Thoracic aorta (tissue), 2 donors: ENCODE measurements around the gene PRPF38B. TPM values are rescaled to one million over a fixed set of nuclear protein-coding genes. Genes with fewer than 3 reads are reported as not detected.

ENCODE experiments used
- ATAC-seq: fragments of 150-250 bp; one replicate; pipeline ENCODE4 v1.8.0; 2017; ENCODE audit warnings: low read depth; ENCODE audit not compliant: insufficient number of reproducible peaks, low FRiP score
- DNase-seq: peaks from one replicate; pipeline ENCODE4 v3.0.0-alpha.2; 2020; ENCODE audit warnings: low spot score
- H3K27ac ChIP-seq, 2 donors: fragments of 200-600 bp; sonication (generic); 1 replicate in 1 of 2; 2 replicates in 1 of 2; pipeline ENCODE4 v1.5.1; 2016; ENCODE audit warnings: mild to moderate bottlenecking in 2 of 2, moderate library complexity in 2 of 2
- H3K27me3 ChIP-seq: fragments of 200-600 bp; sonication (generic); replicated peaks from 2 replicates; pipeline ENCODE4 v1.6.0; 2016; ENCODE audit warnings: mild to moderate bottlenecking; ENCODE audit not compliant: insufficient read depth
- H3K36me3 ChIP-seq: fragments of 200-600 bp; sonication (generic); one replicate; pipeline ENCODE4 v1.5.1; 2016
- H3K4me1 ChIP-seq, 2 donors: fragments of 200-600 bp; sonication (generic); 1 replicate in 1 of 2; 2 replicates in 1 of 2; pipeline versions ENCODE4 v1.5.1 to v1.6.0; 2016; ENCODE audit warnings: low read depth in 2 of 2, mild to moderate bottlenecking in 1 of 2; ENCODE audit not compliant: control insufficient read depth in 1 of 2
- H3K4me3 ChIP-seq: fragments of 200-600 bp; sonication (generic); 2 replicates; pipeline ENCODE4 v1.5.1; 2016; ENCODE audit warnings: mild to moderate bottlenecking
- H3K9me3 ChIP-seq: fragments of 200-600 bp; sonication (generic); 2 replicates; pipeline ENCODE4 v1.5.1; 2016
- total RNA-seq, 2 donors: library from RNA; depleted of rRNA; stranded (reverse); fragments of >200 nt; gene quantifications; one replicate each; pipeline versions ENCODE4 v1.1.0 to v1.2.3, GENCODE V29; 2016
- TF ChIP-seq, protein P1 (sequence below): fragments of 200-600 bp; sonication (generic); IDR thresholded peaks from one replicate; pipeline ENCODE4 v1.5.1; 2019; ENCODE audit warnings: antibody characterized with exemption

PRPF38B gene
- total RNA-seq, 2 donors from 2014 or later = 21.7 to 57.3 TPM

DNA sequence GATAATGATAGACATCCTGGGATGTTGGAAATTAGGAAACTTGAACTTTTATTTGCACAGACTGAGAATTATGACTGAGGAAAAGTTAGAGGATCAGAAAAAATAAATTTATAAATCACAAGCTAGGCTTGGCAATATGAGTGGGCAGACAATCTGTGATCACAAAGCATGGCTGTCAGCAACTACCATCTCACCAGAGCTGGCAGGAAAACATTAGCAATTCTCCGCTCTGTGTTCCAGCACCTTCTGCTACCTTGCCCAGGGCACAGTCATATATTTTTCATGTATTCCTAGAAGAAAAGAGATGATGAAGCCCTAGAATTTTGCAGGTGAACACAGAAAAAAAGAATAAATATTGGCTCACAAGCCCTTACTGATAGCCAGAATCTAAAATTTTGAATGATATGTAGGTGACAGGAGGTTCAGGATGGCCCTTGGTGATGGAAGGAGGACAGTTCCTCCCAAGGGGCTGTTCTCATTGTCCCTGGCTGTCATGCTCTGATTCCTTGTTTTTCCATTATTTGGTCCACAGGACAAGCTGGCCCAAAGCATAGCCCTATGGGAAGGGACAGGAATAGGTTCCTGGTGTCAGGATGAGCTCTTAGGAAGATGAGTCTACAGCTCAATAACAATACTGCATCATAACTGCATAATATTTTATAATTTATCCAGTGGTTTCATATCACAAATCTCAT is 42.2 kb downstream of the PRPF38B start:
- no peaks in the 10 kb centered on the region for H3K9me3 ChIP-seq

DNA sequence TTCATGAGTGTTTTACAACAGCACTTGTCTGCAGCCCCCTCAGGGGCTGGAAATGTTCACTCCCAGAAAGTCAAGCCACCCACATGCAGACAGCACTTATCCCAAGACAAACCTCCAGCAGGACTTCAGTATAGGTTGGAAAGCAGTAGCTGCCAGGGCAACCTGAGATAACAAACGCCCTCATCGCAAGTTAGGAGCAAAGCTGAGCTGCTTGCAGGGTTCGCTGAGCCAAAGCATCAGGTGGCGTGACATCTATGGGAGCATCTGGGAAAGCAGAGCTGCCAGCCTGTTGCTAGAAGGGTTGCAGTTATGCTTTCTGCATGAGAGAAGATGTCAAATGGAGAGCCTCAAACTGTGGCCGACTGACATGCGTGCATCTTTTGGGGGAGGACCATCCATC is 50.1 kb downstream of the PRPF38B start:
- Histone ChIP-seq H3K27ac (no peak overlapping the region), H3K36me3 (no peaks in the 10 kb centered on the region), H3K4me3 (no peak overlapping the region), H3K27me3 (no peaks in the 10 kb centered on the region), H3K4me1 (no peaks in the 10 kb centered on the region), H3K9me3 (no peaks in the 10 kb centered on the region)
- DNase-seq = no peak
- TF ChIP-seq, protein P1, sequence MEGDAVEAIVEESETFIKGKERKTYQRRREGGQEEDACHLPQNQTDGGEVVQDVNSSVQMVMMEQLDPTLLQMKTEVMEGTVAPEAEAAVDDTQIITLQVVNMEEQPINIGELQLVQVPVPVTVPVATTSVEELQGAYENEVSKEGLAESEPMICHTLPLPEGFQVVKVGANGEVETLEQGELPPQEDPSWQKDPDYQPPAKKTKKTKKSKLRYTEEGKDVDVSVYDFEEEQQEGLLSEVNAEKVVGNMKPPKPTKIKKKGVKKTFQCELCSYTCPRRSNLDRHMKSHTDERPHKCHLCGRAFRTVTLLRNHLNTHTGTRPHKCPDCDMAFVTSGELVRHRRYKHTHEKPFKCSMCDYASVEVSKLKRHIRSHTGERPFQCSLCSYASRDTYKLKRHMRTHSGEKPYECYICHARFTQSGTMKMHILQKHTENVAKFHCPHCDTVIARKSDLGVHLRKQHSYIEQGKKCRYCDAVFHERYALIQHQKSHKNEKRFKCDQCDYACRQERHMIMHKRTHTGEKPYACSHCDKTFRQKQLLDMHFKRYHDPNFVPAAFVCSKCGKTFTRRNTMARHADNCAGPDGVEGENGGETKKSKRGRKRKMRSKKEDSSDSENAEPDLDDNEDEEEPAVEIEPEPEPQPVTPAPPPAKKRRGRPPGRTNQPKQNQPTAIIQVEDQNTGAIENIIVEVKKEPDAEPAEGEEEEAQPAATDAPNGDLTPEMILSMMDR = no peak
- no peak for ATAC-seq

More for the DNA sequence above, 42.2 kb downstream of the PRPF38B start:
- no peak for ATAC-seq
- Histone ChIP-seq H3K27ac (no peak overlapping the region), H3K27me3 (no peaks in the 10 kb centered on the region), H3K4me3 (no peak overlapping the region), H3K4me1 (no peaks in the 10 kb centered on the region), H3K36me3 (no peaks in the 10 kb centered on the region)
- TF ChIP-seq, protein P1 = no peak
- DNase-seq = no peak

DNA sequence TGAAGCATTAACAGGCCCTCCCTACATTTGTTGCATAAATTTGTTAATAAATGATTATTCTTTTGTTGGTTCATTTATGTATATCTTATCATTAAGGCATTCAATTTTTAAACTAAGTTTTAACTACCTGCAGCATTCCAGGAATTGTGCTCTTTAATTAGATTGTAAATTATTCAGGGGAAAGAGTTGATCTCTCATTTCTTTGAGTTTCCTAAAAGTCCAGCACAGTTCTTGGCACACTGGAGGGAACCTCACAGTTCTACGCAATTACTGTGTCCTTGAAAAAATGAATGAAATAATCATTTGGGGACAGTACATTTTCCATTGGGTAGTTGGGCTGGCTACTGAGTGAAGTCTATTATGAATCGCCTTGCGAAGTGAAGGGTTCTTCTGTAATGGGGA is 53.9 kb downstream of the PRPF38B start:
- peaks cover 10 to 16% of the 10 kb centered on the region in 2 donors for H3K4me1 ChIP-seq
- no peak for DNase-seq
- H3K36me3 ChIP-seq = no peaks in the 10 kb centered on the region
- H3K27ac ChIP-seq = peak overlapping the region in 1 of 2 donors; percentile 97
- H3K4me3 ChIP-seq = peak overlapping the region; percentile 85
- no peaks in the 10 kb centered on the region for H3K9me3 ChIP-seq
- no peak for ATAC-seq
- H3K27me3 ChIP-seq = no peaks in the 10 kb centered on the region
- TF ChIP-seq, protein P1 = no peak

DNA sequence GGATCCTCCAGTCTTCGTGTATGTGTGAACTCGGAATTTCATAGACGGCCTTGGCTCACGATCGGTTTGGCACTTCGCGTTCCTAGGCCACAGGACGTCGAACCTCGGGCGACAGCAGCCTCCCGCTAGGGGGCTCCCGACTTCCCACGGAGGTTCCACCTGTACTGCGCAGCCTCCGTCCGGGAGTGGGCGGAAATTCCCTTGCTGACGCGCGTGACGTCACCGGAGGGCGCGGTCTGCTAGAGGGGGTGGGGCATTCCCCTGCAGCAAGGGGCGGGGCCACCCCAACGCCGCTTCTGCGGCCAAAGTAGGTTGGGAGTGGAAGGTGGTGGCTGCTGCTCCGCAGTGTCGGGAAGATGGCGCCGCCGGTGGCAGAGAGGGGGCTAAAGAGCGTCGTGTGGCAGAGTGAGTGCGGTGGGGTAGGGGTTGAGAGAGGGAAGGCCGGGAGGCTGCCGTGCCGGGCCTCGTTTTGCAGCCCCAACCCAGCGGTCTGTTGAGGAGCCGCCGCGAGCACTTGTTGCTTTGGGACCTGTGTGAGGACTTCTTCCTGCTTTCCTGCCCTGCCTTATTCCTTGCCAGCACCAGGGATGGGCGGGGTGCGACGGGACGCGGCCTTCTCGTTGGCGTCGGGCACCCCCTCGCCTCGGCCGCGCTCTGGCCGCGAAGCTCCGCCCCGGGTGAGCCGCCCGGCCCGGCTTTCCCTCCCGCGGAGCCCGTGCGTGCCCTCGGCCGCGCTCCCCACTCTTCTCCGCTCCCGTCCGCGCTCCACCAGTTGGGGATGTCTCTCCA is 54.5 kb downstream of the PRPF38B start, which contains the start of gene STXBP3:
Gene STXBP3 (plus strand): TSS at position 293 of the 789 bp plus-strand sequence. CDS start 64 bp downstream, at position 357.
- DNase-seq (peak; percentile 89), ATAC-seq (peak; percentile 98)
- Histone ChIP-seq H3K9me3 (no peaks in the 10 kb centered on the region), H3K27me3 (no peaks in the 10 kb centered on the region), H3K4me1 (peaks cover 10 to 18% of the 10 kb centered on the region in 2 donors), H3K36me3 (no peaks in the 10 kb centered on the region), H3K27ac (peak within 1 kb of the TSS; percentile 97 to 98), H3K4me3 (peak within 1 kb of the TSS; percentile 85)
- TF ChIP-seq, protein P1 = peak; percentile 86

DNA sequence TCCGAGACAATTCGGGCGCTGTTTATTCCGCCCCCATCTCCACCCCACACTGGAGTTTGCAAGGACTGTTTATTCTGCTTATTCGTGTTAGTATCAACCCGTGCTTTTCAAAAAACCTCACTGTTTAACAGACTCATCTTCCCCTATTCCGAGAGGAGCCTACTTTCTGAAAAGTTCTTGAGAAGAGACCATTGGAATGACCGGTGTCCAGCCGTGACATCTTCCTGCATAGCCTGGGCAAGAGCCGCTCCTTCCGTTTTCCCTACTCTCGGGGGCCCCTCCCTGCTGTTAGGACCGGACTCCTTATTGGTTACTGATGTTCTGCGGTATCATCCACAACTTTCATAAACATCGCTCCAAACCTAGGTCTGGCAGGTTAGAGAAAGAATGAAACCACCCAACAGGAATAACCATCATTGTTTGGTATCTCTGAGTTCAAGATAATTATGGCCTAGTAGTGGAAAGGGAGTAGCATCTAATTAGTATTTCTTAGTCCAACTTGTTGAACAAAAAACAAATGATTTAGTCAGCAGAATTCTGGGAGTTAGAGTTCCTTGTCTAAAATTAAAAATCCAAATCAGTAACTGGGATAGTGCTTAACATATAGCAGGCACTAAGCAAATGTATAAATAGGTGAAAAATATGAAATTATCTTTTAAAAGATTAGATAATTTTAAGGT is 55.2 kb downstream of the PRPF38B start:
- peak; percentile 59 for DNase-seq
- TF ChIP-seq, protein P1 = no peak
- Histone ChIP-seq H3K27me3 (no peaks in the 10 kb centered on the region), H3K4me1 (peaks cover 10 to 18% of the 10 kb centered on the region in 2 donors), H3K36me3 (no peaks in the 10 kb centered on the region), H3K9me3 (no peaks in the 10 kb centered on the region), H3K27ac (peak overlapping the region; percentile 97 to 98), H3K4me3 (peak overlapping the region; percentile 85)
- ATAC-seq = no peak
